HG02870 (cell line): Measurements from ENCODE around the gene SF3B6.

Source experiments
- ATAC-seq: cut with Tn5 transposase; IDR thresholded peaks from one replicate; pipeline ENCODE4 v1.9.1; 2021; ENCODE audit warnings: mild to moderate bottlenecking, moderate library complexity; ENCODE audit not compliant: unreplicated experiment

The SF3B6 gene

GRCh38 chr2:24022324-24022974 lies 53.7 kb downstream of the SF3B6 start:
- ATAC-seq = no peak

DNA sequence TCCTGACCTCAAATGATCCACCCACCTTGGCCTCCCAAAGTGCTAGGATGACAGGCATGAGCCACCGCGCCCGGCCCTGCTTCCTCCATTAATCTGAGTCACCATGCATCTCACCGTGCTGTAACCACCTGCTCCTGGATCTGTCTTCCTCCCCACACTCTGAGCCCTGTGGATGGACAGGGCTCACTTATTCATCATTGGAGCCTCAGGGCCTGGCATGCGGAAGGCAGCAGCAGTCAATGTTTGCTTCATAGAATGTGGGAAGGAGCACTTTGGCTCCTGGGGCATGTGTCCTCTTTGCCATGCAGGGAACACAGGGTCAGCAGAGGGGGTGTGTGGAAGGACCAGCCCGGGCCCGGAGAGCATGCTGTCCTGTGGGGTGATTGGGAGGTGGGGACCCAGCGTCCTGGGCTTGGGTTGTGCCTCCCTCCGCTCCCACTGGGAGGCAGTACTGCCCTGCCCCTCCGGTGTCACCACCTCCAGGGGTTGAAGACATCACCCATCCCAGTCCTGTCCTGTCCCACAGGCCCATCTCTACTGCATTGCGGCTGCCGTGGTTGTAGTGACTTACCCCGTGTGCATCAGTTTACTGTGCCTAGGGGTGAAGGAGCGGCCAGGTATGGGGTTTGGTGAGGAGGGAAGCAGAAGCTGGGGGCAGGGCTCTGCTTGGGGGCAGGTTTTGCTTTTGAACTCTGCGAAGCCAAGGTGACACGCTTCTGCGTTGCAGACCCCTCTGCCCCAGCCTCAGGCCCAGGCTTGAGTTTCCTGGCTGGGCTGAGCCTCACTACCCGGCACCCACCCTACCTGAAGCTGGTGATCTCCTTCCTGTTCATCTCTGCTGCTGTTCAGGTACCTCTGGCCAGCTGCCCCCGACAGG lies 54.8 kb downstream of the SF3B6 start:
- ATAC-seq = no peak

DNA sequence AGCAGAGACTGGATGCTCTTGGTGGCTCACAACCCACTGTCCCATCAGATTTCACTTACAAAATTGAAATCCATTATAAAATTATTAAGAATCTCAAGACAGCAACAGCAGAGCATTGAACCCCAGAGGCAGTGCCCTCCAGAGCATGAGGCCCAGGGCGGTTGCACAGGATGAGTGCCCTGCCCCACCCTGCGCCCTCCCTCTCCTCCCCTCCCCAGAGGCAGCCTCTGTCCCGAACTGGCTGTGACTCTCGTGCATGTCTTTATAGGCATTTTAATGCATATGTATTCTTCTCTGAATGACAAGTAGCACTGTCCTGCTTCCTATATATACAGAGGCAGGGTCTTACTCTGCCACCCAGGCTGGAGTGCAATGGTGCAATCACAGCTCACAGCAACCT lies 55.9 kb downstream of the SF3B6 start:
- no peak for ATAC-seq

GRCh38 chr2:24019729-24020128 lies 56.4 kb downstream of the SF3B6 start:
- no peak for ATAC-seq

GRCh38 chr2:24018241-24018640 lies 57.9 kb downstream of the SF3B6 start:
- ATAC-seq = no peak

DNA sequence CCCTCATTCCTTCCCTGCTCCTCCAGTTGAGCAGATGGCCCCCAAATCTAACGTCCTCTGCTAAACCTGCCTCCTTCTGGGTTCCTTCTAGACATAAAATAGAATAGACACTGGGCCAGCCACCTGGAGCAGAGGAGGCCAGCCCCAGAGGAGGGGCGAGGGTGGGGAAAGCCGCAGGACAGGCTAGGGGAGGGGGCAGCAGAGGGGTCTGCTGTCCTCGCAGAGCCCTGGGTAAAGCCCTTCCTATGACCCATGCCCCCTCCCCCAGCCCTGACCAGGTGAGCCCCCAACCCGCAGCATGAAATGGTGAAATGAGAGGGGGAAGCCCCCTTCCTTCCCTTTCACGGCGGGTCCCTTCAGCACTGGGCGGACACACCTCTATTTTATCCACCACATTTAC lies 58.4 kb downstream of the SF3B6 start:
- no peak for ATAC-seq
